Astrocyte of the hippocampus (primary cell): ENCODE measurements around the gene GLYATL1B.
A peak's percentile ranks its signal among the peaks of the same experiment; 100 is the strongest.
"Not testable (repeated sequence)": the region's sequence is repeated elsewhere in the genome, so short reads cannot be mapped to it uniquely, and the experiment has no call there.

ENCODE experiments used
- DNase-seq: peaks from one replicate; pipeline ENCODE4 v3.0.0; 2011; ENCODE audit warnings: low read depth, low spot score

The GLYATL1B gene

GRCh38 chr11:59086007-59086406 lies at the start of gene GLYATL1B:
Gene GLYATL1B, plus strand, starts transcription at chr11:59086307. Its CDS starts 0 bp downstream, at chr11:59086307.
- DNase-seq: not testable (repeated sequence)

GRCh38 chr11:59036542-59036941 lies 49.6 kb upstream of the GLYATL1B start:
- not testable (repeated sequence) for DNase-seq

GRCh38 chr11:59037434-59037833 lies 48.7 kb upstream of the GLYATL1B start:
- DNase-seq: not testable (repeated sequence)

GRCh38 chr11:59040607-59041006 lies 45.5 kb upstream of the GLYATL1B start:
- DNase-seq: no peak

GRCh38 chr11:59051383-59051782 lies 34.7 kb upstream of the GLYATL1B start:
- not testable (repeated sequence) for DNase-seq

GRCh38 chr11:59052355-59052754 lies 33.8 kb upstream of the GLYATL1B start:
- DNase-seq: not testable (repeated sequence)

- DNase-seq: peak; percentile 69
Measured at GRCh38 chr11:59053387-59053786, 32.7 kb upstream of the GLYATL1B start.

GRCh38 chr11:59058120-59059033 lies 27.7 kb upstream of the GLYATL1B start:
- peak; percentile 92 for DNase-seq

GRCh38 chr11:59060096-59060495 lies 26.0 kb upstream of the GLYATL1B start:
- peak; percentile 13 for DNase-seq

GRCh38 chr11:59062602-59063529 lies 23.2 kb upstream of the GLYATL1B start:
- DNase-seq: peak; percentile 34

GRCh38 chr11:59063996-59064727 lies 21.9 kb upstream of the GLYATL1B start:
- DNase-seq: not testable (repeated sequence)

GRCh38 chr11:59069087-59069486 lies 17.0 kb upstream of the GLYATL1B start:
- no peak for DNase-seq

GRCh38 chr11:59076876-59077571 lies 9.1 kb upstream of the GLYATL1B start:
- DNase-seq: no peak

GRCh38 chr11:59078435-59078834 lies 7.7 kb upstream of the GLYATL1B start:
- DNase-seq: no peak

- no peak for DNase-seq
Measured at GRCh38 chr11:59079086-59079485, 7.0 kb upstream of the GLYATL1B start.

GRCh38 chr11:59080421-59080820 lies 5.7 kb upstream of the GLYATL1B start:
- not testable (repeated sequence) for DNase-seq

- DNase-seq: not testable (repeated sequence)
Measured at GRCh38 chr11:59081430-59082020, 4.6 kb upstream of the GLYATL1B start.

GRCh38 chr11:59088162-59088561 lies 2.1 kb downstream of the GLYATL1B start:
- no peak for DNase-seq

GRCh38 chr11:59093576-59093975 lies 7.5 kb downstream of the GLYATL1B start:
- DNase-seq: not testable (repeated sequence)

- not testable (repeated sequence) for DNase-seq
Measured at GRCh38 chr11:59095225-59095624, 9.1 kb downstream of the GLYATL1B start.
